PC-3 (cell line): Measurements from ENCODE around the gene IRAK3. TPM values are rescaled to one million over a fixed set of nuclear protein-coding genes. Genes with fewer than 3 reads are reported as not detected.

Experiments used
- ATAC-seq: fragments of 200-7000 bp; cut with Tn5 transposase; 2 replicates; pipeline ENCODE4 v1.9.1; 2020; ENCODE audit warnings: mild to moderate bottlenecking, moderate library complexity
- BruUV-seq: library from RNA; stranded (reverse); fragments of 400-500 nt; replicated peaks from 2 replicates; lab custom pipeline; 2021; lab: Mats Ljungman, UMichigan
- CTCF ChIA-PET: fragments of 300-600 bp; sonication (Branson Sonifier 250); formaldehyde crosslinking; loops from one replicate; lab custom pipeline; 2022; ENCODE audit warnings: antibody characterized with exemption; lab: Charles Lee
- POLR2A ChIA-PET: fragments of 300-600 bp; sonication (Branson Sonifier 250); formaldehyde crosslinking; loops from one replicate; lab custom pipeline; 2022; ENCODE audit warnings: antibody characterized with exemption; ENCODE audit not compliant: unreplicated experiment; lab: Charles Lee
- DNase-seq: peaks from one replicate; pipeline ENCODE4 v3.0.0-alpha.2; 2015
- H2AFZ ChIP-seq: fragments of 300-600 bp; sonication (generic); 2 replicates; pipeline ENCODE4 v1.6.0; 2016; ENCODE audit warnings: antibody characterized with exemption, low read length
- H3F3A ChIP-seq: fragments of 300-600 bp; sonication (generic); one replicate; pipeline ENCODE4 v1.6.0; 2017; ENCODE audit warnings: antibody characterized with exemption, low read length, control low read depth, mild to moderate bottlenecking; ENCODE audit not compliant: unreplicated experiment
- H3K27ac ChIP-seq: fragments of 300-600 bp; sonication (generic); 2 replicates; pipeline ENCODE4 v1.5.1; 2016; ENCODE audit warnings: mild to moderate bottlenecking, low read length
- H3K27me3 ChIP-seq: fragments of 300-600 bp; sonication (generic); 2 replicates; pipeline ENCODE4 v1.6.1; 2016; ENCODE audit warnings: low read length, mixed read lengths
- H3K36me3 ChIP-seq: fragments of 300-600 bp; sonication (generic); 2 replicates; pipeline ENCODE4 v1.6.1; 2016; ENCODE audit warnings: low read depth, mixed run types, low read length, mixed read lengths
- H3K4me1 ChIP-seq: fragments of 300-600 bp; sonication (generic); 2 replicates; pipeline ENCODE4 v1.5.1; 2016; ENCODE audit warnings: low read length; ENCODE audit not compliant: insufficient read depth
- H3K4me2 ChIP-seq: fragments of 300-600 bp; sonication (generic); 2 replicates; pipeline ENCODE4 v1.6.0; 2016; ENCODE audit warnings: low read length
- H3K4me3 ChIP-seq: fragments of 300-600 bp; sonication (generic); 2 replicates; pipeline ENCODE4 v1.5.1; 2016; ENCODE audit warnings: mild to moderate bottlenecking, low read length, mixed read lengths
- H3K79me2 ChIP-seq: fragments of 300-600 bp; sonication (generic); 2 replicates; pipeline ENCODE4 v1.6.1; 2017; ENCODE audit warnings: low read length, mixed read lengths
- H3K9ac ChIP-seq: fragments of 300-600 bp; sonication (generic); 2 replicates; pipeline ENCODE4 v1.6.0; 2016; ENCODE audit warnings: mild to moderate bottlenecking, low read length
- H3K9me2 ChIP-seq: fragments of 300-600 bp; sonication (generic); replicated peaks from 2 replicates; pipeline ENCODE4 v1.6.1; 2016; ENCODE audit warnings: mixed run types, low read length, mixed read lengths
- H3K9me3 ChIP-seq: fragments of 300-600 bp; sonication (generic); 2 replicates; pipeline ENCODE4 v1.6.1; 2016; ENCODE audit warnings: low read length, mixed read lengths
- H4K20me1 ChIP-seq: fragments of 300-600 bp; sonication (generic); 2 replicates; pipeline ENCODE4 v1.6.1; 2016; ENCODE audit warnings: low read length, mixed read lengths
- CTCF ChIP-seq: fragments of 300-600 bp; sonication (generic); conservative IDR thresholded peaks from 2 replicates; pipeline ENCODE4 v1.5.1; 2017; ENCODE audit warnings: antibody characterized with exemption, low read depth, mild to moderate bottlenecking, low read length
- EZH2 ChIP-seq: fragments of 300-600 bp; sonication (generic); IDR thresholded peaks from one replicate; pipeline ENCODE4 v1.6.1; 2017; ENCODE audit warnings: antibody characterized with exemption, mild to moderate bottlenecking, low read length; ENCODE audit not compliant: unreplicated experiment
- EZH2phosphoT487 ChIP-seq: fragments of 300-600 bp; sonication (generic); IDR thresholded peaks from 2 replicates; pipeline ENCODE4 v1.6.1; 2018; ENCODE audit warnings: mild to moderate bottlenecking, antibody characterized with exemption, low read length, borderline replicate concordance
- intact Hi-C: fragments of 100-400 bp; cut with micrococcal nuclease; formaldehyde crosslinking; loops from 2 replicates; pipeline ENCODE4 v1.9.0; 2023
- total RNA-seq: library from RNA; depleted of rRNA; stranded (reverse); fragments of >200 nt; gene quantifications from 2 replicates; pipeline ENCODE4 v1.2.3, GENCODE V29; 2014

IRAK3 gene
- total RNA-seq, 1 experiment from 2014 or later: not detected

GRCh38 chr12:66280561-66280960 is 91.5 kb downstream of the IRAK3 start:
- TF ChIP-seq EZH2 (no peak), EZH2phosphoT487 (no peak), CTCF (no peak)
- Histone ChIP-seq H3K27ac (no peak overlapping the region), H3K9ac (no peak overlapping the region), H3K4me3 (no peak overlapping the region), H3K79me2 (no peaks in the 10 kb centered on the region), H3F3A (no peaks in the 10 kb centered on the region), H4K20me1 (no peaks in the 10 kb centered on the region), H3K27me3 (peaks cover 23% of the 10 kb centered on the region), H2AFZ (no peak overlapping the region), H3K9me2 (no peaks in the 10 kb centered on the region), H3K4me1 (no peaks in the 10 kb centered on the region), H3K4me2 (no peak overlapping the region), H3K36me3 (no peaks in the 10 kb centered on the region), H3K9me3 (no peaks in the 10 kb centered on the region)
- BruUV-seq: no TSS peak
- DNase-seq (no peak), ATAC-seq (no peak)
- ChIA-PET CTCF (no interaction called here), POLR2A (no interaction called here)
- intact Hi-C loops: no loop called here

- ChIA-PET POLR2A (no interaction called here), CTCF (no interaction called here)
- no peaks in the 10 kb centered on the region for H3K4me1 ChIP-seq
- no peak overlapping the region for H2AFZ ChIP-seq
- no peaks in the 10 kb centered on the region for H4K20me1 ChIP-seq
- no peak overlapping the region for H3K4me2 ChIP-seq
- BruUV-seq: no TSS peak
- intact Hi-C loops: no loop called here
- no peak for TF ChIP-seq EZH2
- no peak for TF ChIP-seq EZH2phosphoT487
- TF ChIP-seq CTCF: no peak
- no peaks in the 10 kb centered on the region for H3K36me3 ChIP-seq
- peaks cover 9% of the 10 kb centered on the region for H3K27me3 ChIP-seq
- H3K79me2 ChIP-seq: no peaks in the 10 kb centered on the region
- no peaks in the 10 kb centered on the region for H3F3A ChIP-seq
- H3K4me3 ChIP-seq: no peak overlapping the region
- H3K27ac ChIP-seq: no peak overlapping the region
- no peak overlapping the region for H3K9ac ChIP-seq
- ATAC-seq (no peak), DNase-seq (no peak)
- no peaks in the 10 kb centered on the region for H3K9me2 ChIP-seq
- H3K9me3 ChIP-seq: no peaks in the 10 kb centered on the region
Measured at GRCh38 chr12:66282244-66282643, 93.2 kb downstream of the IRAK3 start.

GRCh38 chr12:66287275-66287674 is 98.3 kb downstream of the IRAK3 start:
- Histone ChIP-seq H3K4me2 (no peak overlapping the region), H3K9ac (no peak overlapping the region), H3K9me3 (no peaks in the 10 kb centered on the region), H4K20me1 (no peaks in the 10 kb centered on the region), H3K27ac (no peak overlapping the region), H3K27me3 (peaks cover 18% of the 10 kb centered on the region), H3K36me3 (no peaks in the 10 kb centered on the region), H3K79me2 (no peaks in the 10 kb centered on the region), H3F3A (no peaks in the 10 kb centered on the region), H3K4me3 (no peak overlapping the region), H2AFZ (no peak overlapping the region), H3K9me2 (no peaks in the 10 kb centered on the region), H3K4me1 (no peaks in the 10 kb centered on the region)
- intact Hi-C loops: no loop called here
- ChIA-PET CTCF (no interaction called here), POLR2A (no interaction called here)
- TF ChIP-seq EZH2 (no peak), EZH2phosphoT487 (no peak), CTCF (no peak)
- no peak for ATAC-seq
- no TSS peak for BruUV-seq
- DNase-seq: no peak
